Stomach (tissue), 4 donors: ENCODE measurements around the gene ZBTB8A.
"Not testable (repeated sequence)": the region's sequence is repeated elsewhere in the genome, so short reads cannot be mapped to it uniquely, and the experiment has no call there.

Source experiments
- CTCF ChIP-seq, 7 experiments: fragments of 450-650 bp in 4 of 7; fragments of 200-600 bp in 3 of 7; sonication (generic) in 3 of 7; IDR thresholded peaks; one replicate each; pipeline ENCODE4 v1.5.1; 2016 to 2019; ENCODE audit warnings: antibody characterized with exemption in 7 of 7, control low read depth in 2 of 7, mild to moderate bottlenecking in 1 of 7
- POLR2A ChIP-seq, 4 donors: fragments of 450-650 bp; IDR thresholded peaks; one replicate each; pipeline ENCODE4 v1.6.1; 2016; ENCODE audit warnings: antibody characterized with exemption in 4 of 4, control low read depth in 2 of 4, mild to moderate bottlenecking in 1 of 4, moderate library complexity in 1 of 4
- POLR2AphosphoS5 ChIP-seq, 3 donors: sonication (generic); formaldehyde crosslinking; IDR thresholded peaks; one replicate each; pipeline ENCODE4 v1.6.1; 2016; ENCODE audit warnings: antibody characterized with exemption in 3 of 3

- TF ChIP-seq POLR2A, CTCF, POLR2AphosphoS5 (IDR thresholded peaks at IDR 0.05): not testable (repeated sequence)
These were observed 17.8 kb downstream of the ZBTB8A start for GRCh38 chr1:32557035-32557434.
